Eye (tissue), 1 donor: Measurements from ENCODE around the gene FGFBP1.

Experiments used
- DNase-seq: peaks from one replicate; pipeline ENCODE4 v3.0.0-alpha.2; 2015

Gene FGFBP1

GRCh38 chr4:15910155-15910940 lies 28.2 kb downstream of the FGFBP1 start:
- DNase-seq: no peak

GRCh38 chr4:15907430-15907829 lies 31.1 kb downstream of the FGFBP1 start:
- DNase-seq: peak; percentile 30

- DNase-seq: no peak
Observed at GRCh38 chr4:15906020-15906443, 32.5 kb downstream of the FGFBP1 start.

- DNase-seq: no peak
Observed at GRCh38 chr4:15902746-15903145, 35.8 kb downstream of the FGFBP1 start.

GRCh38 chr4:15901998-15902397 lies 36.5 kb downstream of the FGFBP1 start:
- no peak for DNase-seq

GRCh38 chr4:15901007-15901406 lies 37.5 kb downstream of the FGFBP1 start:
- no peak for DNase-seq

GRCh38 chr4:15899511-15899910 lies 39.0 kb downstream of the FGFBP1 start:
- no peak for DNase-seq

GRCh38 chr4:15898902-15899301 lies 39.6 kb downstream of the FGFBP1 start:
- no peak for DNase-seq

GRCh38 chr4:15897577-15897976 lies 41.0 kb downstream of the FGFBP1 start:
- DNase-seq: no peak

GRCh38 chr4:15894921-15895916 lies 43.3 kb downstream of the FGFBP1 start:
- no peak for DNase-seq

- DNase-seq: no peak
Observed at GRCh38 chr4:15894393-15894792, 44.1 kb downstream of the FGFBP1 start.

GRCh38 chr4:15893962-15894361 lies 44.6 kb downstream of the FGFBP1 start:
- peak; percentile 22 for DNase-seq

- no peak for DNase-seq
Observed at GRCh38 chr4:15891312-15891711, 47.2 kb downstream of the FGFBP1 start.

GRCh38 chr4:15890246-15890829 lies 48.2 kb downstream of the FGFBP1 start:
- no peak for DNase-seq

GRCh38 chr4:15888515-15888914 lies 50.0 kb downstream of the FGFBP1 start:
- no peak for DNase-seq
